Ovary (tissue), 3 donors: ENCODE measurements around the gene FICD.

Experiments used
- POLR2A ChIP-seq: fragments of 450-650 bp; IDR thresholded peaks from one replicate; pipeline ENCODE4 v1.6.1; 2017; ENCODE audit warnings: antibody characterized with exemption, mild to moderate bottlenecking, moderate library complexity
- TF ChIP-seq, protein P1 (sequence below), 3 donors: fragments of 450-650 bp in 2 of 3; fragments of 200-600 bp in 1 of 3; IDR thresholded peaks; one replicate each; pipeline versions ENCODE4 v1.5.1 to v1.8.0; 2016 to 2022; ENCODE audit warnings: antibody characterized with exemption in 3 of 3, mild to moderate bottlenecking in 1 of 3
- donor health status: DM: no; HTN: no; CAD: no.

DNA sequence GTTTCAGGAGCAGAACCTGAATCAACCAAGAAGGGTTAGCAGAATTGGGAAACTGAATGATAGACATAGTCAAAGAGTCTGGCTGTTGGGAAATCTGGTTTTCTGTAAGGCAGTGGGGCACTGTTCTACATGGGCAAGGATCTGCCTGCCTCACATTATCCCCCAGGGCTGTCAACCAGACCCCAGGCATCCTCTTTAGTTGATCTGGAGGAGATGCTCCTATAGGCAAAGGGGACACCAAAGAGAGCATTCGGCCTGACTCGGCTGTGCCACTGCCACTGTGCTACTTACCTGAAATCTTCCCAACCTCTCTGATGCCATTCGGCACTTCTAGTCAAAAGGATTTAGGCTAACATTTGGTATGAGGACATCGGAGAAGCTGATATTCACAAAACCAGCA lies 51.4 kb downstream of the FICD start:
- TF ChIP-seq, protein P1, sequence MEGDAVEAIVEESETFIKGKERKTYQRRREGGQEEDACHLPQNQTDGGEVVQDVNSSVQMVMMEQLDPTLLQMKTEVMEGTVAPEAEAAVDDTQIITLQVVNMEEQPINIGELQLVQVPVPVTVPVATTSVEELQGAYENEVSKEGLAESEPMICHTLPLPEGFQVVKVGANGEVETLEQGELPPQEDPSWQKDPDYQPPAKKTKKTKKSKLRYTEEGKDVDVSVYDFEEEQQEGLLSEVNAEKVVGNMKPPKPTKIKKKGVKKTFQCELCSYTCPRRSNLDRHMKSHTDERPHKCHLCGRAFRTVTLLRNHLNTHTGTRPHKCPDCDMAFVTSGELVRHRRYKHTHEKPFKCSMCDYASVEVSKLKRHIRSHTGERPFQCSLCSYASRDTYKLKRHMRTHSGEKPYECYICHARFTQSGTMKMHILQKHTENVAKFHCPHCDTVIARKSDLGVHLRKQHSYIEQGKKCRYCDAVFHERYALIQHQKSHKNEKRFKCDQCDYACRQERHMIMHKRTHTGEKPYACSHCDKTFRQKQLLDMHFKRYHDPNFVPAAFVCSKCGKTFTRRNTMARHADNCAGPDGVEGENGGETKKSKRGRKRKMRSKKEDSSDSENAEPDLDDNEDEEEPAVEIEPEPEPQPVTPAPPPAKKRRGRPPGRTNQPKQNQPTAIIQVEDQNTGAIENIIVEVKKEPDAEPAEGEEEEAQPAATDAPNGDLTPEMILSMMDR (IDR thresholded peaks at IDR 0.05) = no peak
- no peak for TF ChIP-seq POLR2A
